GM19438 (cell line): ENCODE data around the gene MAN1A1.
"Not testable (repeated sequence)": the region's sequence is repeated elsewhere in the genome, so short reads cannot be mapped to it uniquely, and the experiment has no call there.

Experiments
- ATAC-seq: cut with Tn5 transposase; IDR thresholded peaks from one replicate; pipeline ENCODE4 v1.9.1; 2021; ENCODE audit warnings: low read depth; ENCODE audit not compliant: unreplicated experiment

Gene MAN1A1

GRCh38 chr6:119156757-119157505 lies 192.6 kb downstream of the MAN1A1 start:
- no peak for ATAC-seq

- ATAC-seq, result not testable (repeated sequence)
Observed at GRCh38 chr6:119156082-119156481, 193.5 kb downstream of the MAN1A1 start.

- ATAC-seq, result no peak
Observed at GRCh38 chr6:119152187-119152586, 197.4 kb downstream of the MAN1A1 start.

GRCh38 chr6:119148825-119149525 lies 200.6 kb downstream of the MAN1A1 start:
- no peak for ATAC-seq

GRCh38 chr6:119148098-119148824 lies 201.3 kb downstream of the MAN1A1 start:
- no peak for ATAC-seq

GRCh38 chr6:119147101-119148053 lies 202.2 kb downstream of the MAN1A1 start:
- ATAC-seq, result peak; percentile 93

- ATAC-seq, result no peak
Observed at GRCh38 chr6:119145111-119145510, 204.4 kb downstream of the MAN1A1 start.

GRCh38 chr6:119142637-119143036 lies 206.9 kb downstream of the MAN1A1 start:
- no peak for ATAC-seq

GRCh38 chr6:119142041-119142440 lies 207.5 kb downstream of the MAN1A1 start:
- ATAC-seq, result no peak

GRCh38 chr6:119140196-119141140 lies 209.1 kb downstream of the MAN1A1 start:
- no peak for ATAC-seq

GRCh38 chr6:119138906-119139541 lies 210.5 kb downstream of the MAN1A1 start:
- ATAC-seq, result no peak

- no peak for ATAC-seq
Observed at GRCh38 chr6:119137194-119138072, 212.1 kb downstream of the MAN1A1 start.

GRCh38 chr6:119134752-119135151 lies 214.8 kb downstream of the MAN1A1 start:
- ATAC-seq, result no peak

GRCh38 chr6:119133400-119133799 lies 216.2 kb downstream of the MAN1A1 start:
- ATAC-seq, result no peak

GRCh38 chr6:119132261-119132981 lies 217.1 kb downstream of the MAN1A1 start:
- ATAC-seq, result no peak

GRCh38 chr6:119129968-119130484 lies 219.5 kb downstream of the MAN1A1 start:
- no peak for ATAC-seq
